GM18526 (cell line): ENCODE measurements around the gene PRDM16.

Experiments used
- POLR2A ChIP-seq: IDR thresholded peaks from 3 replicates; pipeline ENCODE4 v1.6.1; 2011; ENCODE audit not compliant: insufficient read length; ENCODE audit errors: extremely low read depth

PRDM16 gene

DNA sequence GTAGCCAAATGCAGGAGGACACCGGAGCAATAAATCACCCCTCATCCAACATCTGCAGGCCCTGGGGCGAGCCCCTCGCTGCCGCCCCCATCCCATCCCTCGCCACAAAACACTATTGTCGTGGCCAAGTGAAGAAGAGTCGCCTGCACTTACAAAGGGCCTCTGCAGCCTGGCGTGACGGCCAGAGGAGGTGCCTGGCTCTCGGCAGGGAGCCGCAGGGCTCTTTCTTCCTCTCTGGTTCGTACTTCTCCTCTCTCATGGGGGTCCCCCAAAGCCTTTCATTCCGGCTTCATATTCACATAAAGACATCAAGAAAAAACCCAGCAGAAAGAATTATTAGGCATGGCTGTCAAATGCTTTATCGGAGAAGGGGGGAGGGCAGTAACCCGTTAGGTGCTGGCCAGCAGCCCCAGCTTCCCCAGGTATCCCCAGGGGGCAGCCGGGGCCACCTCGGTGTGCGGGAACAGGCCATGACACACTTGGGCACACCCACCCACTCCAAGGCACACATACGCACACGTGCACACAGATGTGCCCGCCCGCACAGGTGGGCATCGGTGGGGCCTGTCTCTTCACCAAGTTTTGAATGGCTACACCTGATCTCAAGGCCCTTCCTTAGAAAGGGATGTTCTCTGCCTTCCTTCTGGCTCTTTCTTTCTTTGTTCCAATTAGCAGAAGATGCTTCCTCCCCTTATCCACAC, 149.1 kb downstream of the PRDM16 start:
- no peak for TF ChIP-seq POLR2A

DNA sequence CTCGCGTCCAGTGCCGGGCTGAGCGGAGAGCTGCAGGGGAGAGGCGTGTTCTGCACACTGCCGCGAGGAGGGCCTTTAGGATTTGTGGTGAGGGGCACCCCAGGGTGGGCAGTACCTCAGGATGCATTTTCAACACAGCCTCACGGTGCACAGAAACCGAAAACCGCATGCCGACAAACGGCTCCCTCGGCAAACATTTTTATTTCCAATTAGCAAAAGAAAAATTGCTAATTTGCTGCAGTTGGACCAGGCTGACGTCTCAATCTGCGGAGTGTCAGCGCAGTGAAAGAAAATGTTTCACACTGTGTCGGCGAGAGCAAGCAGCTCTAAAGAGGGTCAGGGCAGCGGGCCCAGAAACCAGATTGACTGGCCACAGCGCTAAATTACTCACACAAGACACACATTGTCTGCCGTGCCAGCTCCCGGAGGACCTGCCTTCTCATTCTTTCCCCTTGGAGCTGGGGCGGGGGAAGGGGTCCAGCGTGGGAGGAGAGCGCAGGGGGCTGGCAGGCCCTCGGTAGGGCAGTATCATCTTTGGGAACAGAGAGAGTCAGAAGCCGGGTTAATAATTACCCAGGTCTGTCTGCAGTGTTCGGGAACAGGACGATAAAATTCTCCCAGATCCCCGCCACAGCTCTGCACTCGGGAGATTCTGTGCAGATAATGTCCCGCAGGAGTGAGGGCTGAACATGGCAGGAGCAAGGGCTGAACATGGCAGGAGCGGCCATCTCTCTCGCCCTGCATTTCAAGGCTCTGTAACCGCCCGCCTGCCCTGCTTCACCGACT, 150.2 kb downstream of the PRDM16 start:
- no peak for TF ChIP-seq POLR2A

DNA sequence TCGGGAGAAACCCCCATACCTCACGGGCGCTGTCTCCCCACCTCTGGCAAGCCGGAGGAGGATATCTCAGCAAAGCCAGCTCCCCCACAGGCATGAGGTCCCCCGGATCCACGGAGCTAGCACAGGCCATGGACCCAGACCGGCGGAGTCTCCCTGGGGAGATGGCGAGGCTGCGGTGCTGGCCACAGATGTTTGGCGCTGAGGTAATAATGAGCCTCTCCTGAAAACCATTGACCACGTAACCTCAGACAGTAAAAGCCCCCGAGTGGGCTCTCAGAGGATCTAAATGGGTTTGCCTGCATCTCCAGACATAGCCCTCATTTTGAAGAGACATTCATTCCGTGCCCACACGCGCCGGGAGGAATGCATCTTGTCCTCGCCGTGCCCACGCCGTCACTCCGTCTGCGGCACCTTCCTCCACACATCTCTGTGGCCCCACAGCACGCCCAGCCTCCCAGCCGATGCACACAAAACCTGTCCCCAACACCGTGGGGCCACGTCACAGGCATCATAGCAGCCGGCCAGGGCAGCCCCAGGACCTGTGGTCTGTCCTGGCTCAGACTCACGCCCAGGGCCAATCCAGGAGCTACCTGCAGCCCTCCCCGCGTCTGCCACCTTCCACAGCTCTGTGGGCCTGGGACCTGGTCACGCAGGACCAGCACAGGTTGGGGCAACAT, 150.9 kb downstream of the PRDM16 start:
- TF ChIP-seq POLR2A, result no peak

DNA sequence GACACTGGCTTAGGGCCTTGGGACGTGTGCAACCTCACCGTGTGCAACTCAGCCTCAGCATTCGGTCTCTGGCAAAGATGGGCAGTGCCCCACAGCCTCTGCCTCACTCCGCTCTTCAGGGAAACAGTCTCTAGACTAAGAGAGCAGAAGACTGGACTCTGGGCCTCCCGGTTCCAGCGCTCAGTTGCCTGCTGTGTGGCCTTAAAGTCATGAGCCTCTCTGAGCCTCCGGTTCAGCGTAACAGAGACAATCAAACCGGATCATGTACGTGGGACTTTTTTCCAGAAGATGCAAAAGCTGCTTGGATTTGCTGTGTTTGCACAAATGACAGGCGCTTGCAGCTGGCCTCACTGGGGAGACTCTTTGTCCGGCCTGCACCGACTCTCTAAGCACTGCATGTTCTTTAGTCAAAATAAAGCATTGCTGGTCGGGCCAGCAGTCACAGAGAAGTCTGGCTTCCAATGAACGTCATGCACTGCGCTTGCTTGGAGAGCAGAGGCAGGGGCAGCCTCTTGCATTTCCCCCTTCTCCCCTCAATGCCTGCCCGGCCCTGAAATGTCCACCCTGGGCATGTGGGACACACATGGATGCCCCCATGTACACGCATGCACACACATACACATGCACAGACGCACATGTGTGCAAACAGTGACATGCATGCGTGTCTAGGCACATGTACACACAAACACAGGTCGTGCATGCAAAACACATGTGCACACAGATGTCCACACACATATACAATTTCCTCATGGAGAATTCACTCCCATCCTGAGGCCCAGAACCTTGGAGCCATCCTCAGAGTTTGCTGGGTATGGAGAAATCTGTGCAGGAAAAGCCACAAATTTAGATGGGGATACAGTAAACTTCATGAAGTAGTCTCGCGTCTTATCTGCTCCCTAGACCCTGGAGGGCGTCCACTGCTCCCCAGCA, 152.4 kb downstream of the PRDM16 start:
- TF ChIP-seq POLR2A, result no peak

DNA sequence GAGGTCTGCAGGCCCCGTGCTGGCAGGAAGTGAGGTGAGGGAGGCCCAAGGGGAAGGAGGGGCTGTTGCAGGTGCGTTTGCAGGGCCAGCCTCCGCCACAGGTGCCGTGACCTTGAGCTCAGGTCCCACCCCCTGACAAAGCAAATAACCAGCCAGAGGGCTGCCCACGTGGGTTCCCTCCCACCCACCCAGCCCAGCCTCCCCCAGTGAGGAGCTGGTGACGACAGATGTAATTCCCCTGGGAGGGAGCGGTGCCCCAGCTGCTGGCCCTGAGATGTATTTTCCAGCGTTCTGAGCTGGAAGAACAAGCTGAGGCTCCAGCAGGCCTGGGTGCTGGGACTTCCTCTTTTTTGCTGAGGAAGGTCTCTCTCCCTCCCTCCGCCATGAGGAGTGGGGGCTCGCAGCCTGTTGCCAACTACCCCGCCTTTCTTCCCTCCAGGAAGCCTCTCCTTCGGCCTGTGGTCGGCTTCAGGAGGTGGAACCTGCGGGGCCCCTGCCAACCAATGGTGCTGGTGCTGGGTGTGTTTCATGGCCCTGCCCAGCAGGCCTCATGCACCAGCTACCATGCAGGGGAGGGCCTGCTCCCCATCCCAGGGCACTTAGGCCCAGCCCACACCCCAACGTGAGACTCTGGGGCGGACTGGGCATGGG, 153.2 kb downstream of the PRDM16 start:
- no peak for TF ChIP-seq POLR2A

DNA sequence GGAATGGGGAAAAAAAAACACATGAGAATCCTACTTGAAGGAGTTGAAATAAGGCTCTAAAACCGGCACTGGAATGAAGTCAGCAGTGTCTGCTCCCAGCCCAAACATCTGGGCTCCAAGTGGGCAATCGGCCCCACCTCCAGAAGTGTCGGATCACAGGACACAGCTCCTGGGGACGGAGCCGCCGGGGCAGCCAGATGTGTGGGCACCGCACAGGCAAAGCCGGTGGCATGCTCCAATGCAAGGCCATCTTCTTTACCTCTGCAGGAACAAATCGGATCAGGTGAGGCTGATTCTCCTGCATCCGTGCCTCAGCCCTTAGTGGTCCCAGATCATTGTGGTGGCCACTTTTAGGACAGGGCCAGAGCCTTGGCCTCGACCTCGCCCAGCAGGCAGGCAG, 156.7 kb downstream of the PRDM16 start:
- TF ChIP-seq POLR2A, result no peak

DNA sequence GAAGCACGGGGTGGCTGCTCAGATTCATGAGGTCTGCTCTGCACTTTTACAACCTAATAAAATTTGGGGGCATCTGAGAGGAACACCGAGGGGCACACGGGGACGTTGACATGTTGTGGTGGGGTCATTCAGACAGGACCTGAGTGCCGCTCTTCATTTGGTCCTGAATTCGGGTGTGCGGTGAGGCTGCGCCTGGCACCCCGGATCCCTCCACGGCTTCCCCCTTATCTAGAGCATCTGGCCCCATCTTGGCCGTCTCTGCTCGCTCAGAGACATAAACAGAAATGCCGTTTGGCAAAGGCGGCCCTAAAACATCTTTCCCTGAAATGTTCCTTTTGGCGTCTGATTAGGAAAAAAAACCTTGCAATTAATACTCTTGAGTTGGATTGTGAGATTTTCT, 157.2 kb downstream of the PRDM16 start:
- TF ChIP-seq POLR2A, result no peak

DNA sequence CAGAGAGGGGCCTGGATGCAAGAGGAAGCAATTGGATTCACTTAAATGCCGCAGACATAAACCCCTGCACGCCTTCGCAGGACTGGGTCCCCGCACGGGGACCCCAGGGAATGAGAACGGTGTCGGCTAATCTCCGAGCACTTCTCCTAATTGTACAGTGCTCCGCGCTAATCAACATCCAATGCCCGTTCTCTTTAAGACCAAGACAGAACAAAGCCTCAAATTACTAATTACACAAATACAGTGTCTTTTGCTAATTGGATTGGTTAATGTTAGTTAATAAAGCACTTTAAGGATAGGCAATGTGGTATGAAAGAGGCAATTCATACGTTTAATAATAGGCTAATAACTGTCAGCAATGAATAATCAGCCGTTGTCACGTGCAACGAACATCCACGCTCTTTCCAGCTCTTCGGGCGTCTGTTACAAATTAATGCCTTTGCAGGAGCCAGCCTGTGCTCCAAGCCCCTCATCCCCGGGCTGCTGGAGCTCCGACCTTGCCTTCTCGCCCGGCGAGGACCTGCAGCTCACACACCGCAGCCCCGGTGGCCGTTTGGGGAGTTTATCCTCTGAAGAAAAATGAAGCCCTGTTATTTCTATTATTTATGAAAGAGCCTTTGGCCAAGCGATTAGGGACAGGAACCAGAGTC, 157.8 kb downstream of the PRDM16 start:
- no peak for TF ChIP-seq POLR2A

DNA sequence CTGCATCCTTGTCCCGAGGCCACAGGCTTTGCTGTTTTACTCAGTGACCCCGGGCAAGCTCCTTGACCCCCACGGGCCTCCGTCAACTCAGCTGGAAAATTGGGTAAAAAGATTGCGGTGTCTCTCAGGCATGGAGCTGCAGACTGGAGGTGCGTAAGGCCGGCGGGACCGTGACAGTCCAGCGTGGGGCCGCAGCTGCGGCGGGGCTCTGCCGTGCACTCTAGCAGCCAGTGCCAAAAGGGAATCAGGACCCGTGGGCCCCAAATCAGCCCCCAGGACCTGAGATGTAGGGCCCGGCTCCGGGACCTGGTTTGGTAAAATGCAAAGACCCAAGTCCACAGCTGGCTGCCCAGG, 158.3 kb downstream of the PRDM16 start:
- TF ChIP-seq POLR2A, result no peak

DNA sequence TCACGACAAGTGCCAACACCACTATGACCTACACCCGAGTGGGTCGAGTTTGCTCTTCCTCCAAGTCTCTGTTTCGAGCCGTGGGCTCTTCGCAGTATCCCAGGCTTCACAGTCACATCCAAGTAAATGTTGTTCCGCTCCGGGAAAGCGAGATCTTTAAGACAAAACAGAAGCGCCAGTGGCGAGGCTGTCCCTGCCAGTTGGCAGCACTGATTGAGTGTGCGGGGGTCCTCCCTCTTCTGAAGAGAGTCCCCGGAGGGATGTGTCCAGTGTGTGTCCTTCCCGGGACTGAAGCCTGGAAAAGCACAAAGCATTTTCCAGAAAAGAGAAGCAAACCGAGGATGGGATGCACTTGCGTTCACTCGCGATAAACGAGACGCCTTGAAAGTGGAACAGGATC, 158.9 kb downstream of the PRDM16 start:
- no peak for TF ChIP-seq POLR2A

DNA sequence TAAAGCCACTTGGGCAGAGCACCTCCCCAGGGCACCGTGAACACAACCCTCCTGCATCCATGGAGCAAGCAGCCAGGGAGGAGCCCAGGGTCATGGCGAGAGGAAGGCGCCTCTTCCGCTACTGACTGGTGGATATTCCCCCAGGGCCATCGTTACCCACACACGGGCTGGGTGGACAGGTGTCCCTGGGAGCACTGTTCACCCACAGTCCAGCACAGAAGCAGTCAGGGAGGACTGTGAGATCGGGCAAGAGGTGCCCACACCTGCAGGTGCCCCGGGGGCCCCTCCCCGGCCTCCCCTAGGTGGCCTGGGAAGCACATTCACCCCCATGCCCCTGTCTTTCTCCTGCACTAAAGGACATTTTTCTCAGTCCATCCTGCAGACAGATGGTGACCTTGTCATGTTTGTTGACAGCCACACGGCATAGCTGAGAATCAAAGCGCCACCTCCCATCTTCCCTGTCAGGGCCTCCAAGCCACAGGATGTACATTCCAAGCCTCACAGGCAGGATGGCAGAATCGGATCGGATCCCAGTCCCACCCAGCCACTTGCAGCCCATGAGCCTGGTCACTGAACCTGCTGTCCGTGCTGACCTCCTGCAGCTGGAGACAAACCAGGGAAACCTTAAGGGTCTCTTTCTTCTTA, 160.2 kb downstream of the PRDM16 start:
- TF ChIP-seq POLR2A, result no peak

DNA sequence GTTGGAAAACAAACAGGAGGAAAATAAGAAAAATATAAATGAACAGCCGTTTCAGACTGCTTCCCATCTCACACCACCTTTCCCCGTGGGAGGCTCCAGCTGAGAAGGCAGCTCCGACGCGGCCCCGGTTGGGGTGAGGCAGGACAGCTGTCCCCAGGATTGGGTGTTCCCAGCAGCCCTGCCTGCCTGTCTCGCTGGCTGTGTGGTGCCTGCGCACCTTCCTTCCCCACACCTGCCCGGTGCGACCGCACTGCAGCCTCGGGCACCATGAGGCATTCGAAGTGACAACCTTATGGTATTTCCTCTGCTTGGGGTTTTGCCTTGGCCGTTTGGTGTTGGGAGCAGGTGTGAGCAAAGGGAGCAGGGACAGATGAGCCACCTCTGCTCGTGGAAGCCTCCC, 161.6 kb downstream of the PRDM16 start:
- no peak for TF ChIP-seq POLR2A

DNA sequence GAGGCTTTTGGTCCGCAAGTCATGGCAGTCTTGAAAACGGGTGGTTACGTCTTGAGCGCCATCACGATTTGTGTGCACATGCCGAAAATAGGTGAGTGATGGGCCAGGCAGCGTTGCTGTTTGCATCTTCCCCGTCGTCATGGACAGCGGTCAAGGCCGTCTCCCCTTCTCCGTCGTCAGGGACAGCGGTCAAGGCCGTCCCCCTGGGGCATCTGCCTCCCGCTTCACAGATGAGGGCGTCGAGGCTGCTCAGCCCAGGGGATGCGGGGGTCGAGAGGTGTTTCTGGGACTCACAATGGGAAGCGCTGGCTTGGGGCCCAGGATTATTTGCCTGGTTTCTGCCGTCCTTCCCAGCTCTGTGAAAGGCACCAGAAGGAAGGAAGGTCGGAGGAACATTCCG, 162.2 kb downstream of the PRDM16 start:
- no peak for TF ChIP-seq POLR2A

DNA sequence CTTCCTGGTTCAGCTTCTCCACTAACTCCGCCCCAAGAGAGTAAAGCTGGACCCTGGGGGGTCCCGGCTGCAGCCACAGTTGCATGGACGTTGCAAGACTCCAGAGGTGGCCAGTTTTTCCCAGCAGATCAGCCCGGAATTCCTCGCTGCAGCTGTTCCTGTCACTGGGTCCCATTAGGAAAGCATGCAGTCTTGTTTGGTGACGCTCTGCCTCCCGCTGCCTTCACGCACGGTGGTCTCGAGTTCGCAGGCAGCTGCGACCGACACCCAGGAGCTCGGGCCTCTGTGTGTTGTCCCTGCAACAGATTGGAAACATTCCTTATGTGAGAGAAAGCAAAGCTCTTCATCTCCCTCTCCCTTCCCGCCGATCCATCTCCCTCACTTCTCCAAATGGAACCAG, 162.8 kb downstream of the PRDM16 start:
- no peak for TF ChIP-seq POLR2A
